KMS-11 (cell line): ENCODE data around the gene CRACR2A.

Experiments used
- H2AFZ ChIP-seq: fragments of 200-600 bp; sonication (generic); 2 replicates; pipeline ENCODE4 v1.6.1; 2016; ENCODE audit warnings: antibody characterized with exemption, mixed run types, low read depth
- H3K27ac ChIP-seq: fragments of 200-600 bp; sonication (generic); 2 replicates; pipeline ENCODE4 v1.6.1; 2016; ENCODE audit warnings: mild to moderate bottlenecking, mixed run types
- H3K27me3 ChIP-seq: fragments of 200-600 bp; sonication (generic); 2 replicates; pipeline ENCODE4 v1.6.1; 2017; ENCODE audit warnings: mild to moderate bottlenecking, low read depth, mixed run types, moderate library complexity; ENCODE audit not compliant: insufficient read depth
- H3K36me3 ChIP-seq: fragments of 200-600 bp; sonication (generic); 2 replicates; pipeline ENCODE4 v1.6.1; 2017; ENCODE audit warnings: mild to moderate bottlenecking, mixed run types; ENCODE audit not compliant: insufficient read depth
- H3K4me1 ChIP-seq: fragments of 200-600 bp; sonication (generic); 2 replicates; pipeline ENCODE4 v1.6.1; 2016; ENCODE audit warnings: mild to moderate bottlenecking, low read depth, mixed run types; ENCODE audit not compliant: poor library complexity, severe bottlenecking
- H3K4me2 ChIP-seq: fragments of 200-600 bp; sonication (generic); 2 replicates; pipeline ENCODE4 v1.7.0; 2016; ENCODE audit warnings: mild to moderate bottlenecking, mixed run types
- H3K4me3 ChIP-seq: fragments of 200-600 bp; sonication (generic); IDR thresholded peaks from 2 replicates; pipeline ENCODE4 v1.6.1; 2017; ENCODE audit warnings: low read depth, low read length, mixed read lengths; ENCODE audit not compliant: insufficient read depth
- H3K79me2 ChIP-seq: fragments of 200-600 bp; sonication (generic); 2 replicates; pipeline ENCODE4 v1.6.1; 2016; ENCODE audit warnings: low read depth, mixed run types; ENCODE audit not compliant: insufficient read depth
- H3K9ac ChIP-seq: fragments of 200-600 bp; sonication (generic); 2 replicates; pipeline ENCODE4 v1.6.1; 2016; ENCODE audit warnings: mild to moderate bottlenecking, mixed run types
- H4K20me1 ChIP-seq: fragments of 200-600 bp; sonication (generic); 2 replicates; pipeline ENCODE4 v1.6.1; 2016; ENCODE audit warnings: mild to moderate bottlenecking, mixed run types; ENCODE audit not compliant: insufficient read depth
- TF ChIP-seq, protein P1 (sequence below): fragments of 200-600 bp; sonication (generic); conservative IDR thresholded peaks from 2 replicates; pipeline ENCODE4 v1.6.1; 2017; ENCODE audit warnings: low read depth, mild to moderate bottlenecking, antibody characterized with exemption, low read length, moderate library complexity, mixed read lengths

The CRACR2A gene

DNA sequence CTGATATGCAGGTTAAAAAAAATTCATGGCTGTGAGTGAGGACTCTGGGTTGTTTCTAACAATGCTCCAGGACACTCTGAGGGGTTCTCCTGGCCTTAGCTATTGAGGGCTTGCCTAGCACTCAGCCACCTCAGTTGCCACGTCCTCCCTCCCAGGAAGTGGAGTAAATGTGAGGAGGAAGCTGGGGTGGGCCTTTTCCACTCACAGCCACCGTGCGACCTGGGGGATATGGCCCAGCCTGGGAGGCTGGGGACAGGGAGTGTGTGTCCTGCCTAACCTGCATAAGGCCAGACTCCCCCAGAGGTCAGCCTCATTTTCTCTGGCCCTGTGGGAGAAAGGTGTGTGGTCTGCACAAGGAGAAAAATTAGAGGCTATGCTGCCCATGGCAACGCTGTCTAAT, 83.3 kb downstream of the CRACR2A start:
- no peaks in the 10 kb centered on the region for H3K36me3 ChIP-seq
- no peaks in the 10 kb centered on the region for H3K79me2 ChIP-seq
- TF ChIP-seq, protein P1, sequence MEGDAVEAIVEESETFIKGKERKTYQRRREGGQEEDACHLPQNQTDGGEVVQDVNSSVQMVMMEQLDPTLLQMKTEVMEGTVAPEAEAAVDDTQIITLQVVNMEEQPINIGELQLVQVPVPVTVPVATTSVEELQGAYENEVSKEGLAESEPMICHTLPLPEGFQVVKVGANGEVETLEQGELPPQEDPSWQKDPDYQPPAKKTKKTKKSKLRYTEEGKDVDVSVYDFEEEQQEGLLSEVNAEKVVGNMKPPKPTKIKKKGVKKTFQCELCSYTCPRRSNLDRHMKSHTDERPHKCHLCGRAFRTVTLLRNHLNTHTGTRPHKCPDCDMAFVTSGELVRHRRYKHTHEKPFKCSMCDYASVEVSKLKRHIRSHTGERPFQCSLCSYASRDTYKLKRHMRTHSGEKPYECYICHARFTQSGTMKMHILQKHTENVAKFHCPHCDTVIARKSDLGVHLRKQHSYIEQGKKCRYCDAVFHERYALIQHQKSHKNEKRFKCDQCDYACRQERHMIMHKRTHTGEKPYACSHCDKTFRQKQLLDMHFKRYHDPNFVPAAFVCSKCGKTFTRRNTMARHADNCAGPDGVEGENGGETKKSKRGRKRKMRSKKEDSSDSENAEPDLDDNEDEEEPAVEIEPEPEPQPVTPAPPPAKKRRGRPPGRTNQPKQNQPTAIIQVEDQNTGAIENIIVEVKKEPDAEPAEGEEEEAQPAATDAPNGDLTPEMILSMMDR = no peak
- H4K20me1 ChIP-seq = no peaks in the 10 kb centered on the region
- H2AFZ ChIP-seq = no peak overlapping the region
- no peak overlapping the region for H3K4me2 ChIP-seq
- H3K4me3 ChIP-seq = no peak overlapping the region
- no peak overlapping the region for H3K27ac ChIP-seq
- H3K27me3 ChIP-seq = no peaks in the 10 kb centered on the region
- H3K9ac ChIP-seq = no peak overlapping the region
- no peaks in the 10 kb centered on the region for H3K4me1 ChIP-seq

- no peaks in the 10 kb centered on the region for H4K20me1 ChIP-seq
Observed at GRCh38 chr12:3668479-3669165, 84.3 kb downstream of the CRACR2A start.

DNA sequence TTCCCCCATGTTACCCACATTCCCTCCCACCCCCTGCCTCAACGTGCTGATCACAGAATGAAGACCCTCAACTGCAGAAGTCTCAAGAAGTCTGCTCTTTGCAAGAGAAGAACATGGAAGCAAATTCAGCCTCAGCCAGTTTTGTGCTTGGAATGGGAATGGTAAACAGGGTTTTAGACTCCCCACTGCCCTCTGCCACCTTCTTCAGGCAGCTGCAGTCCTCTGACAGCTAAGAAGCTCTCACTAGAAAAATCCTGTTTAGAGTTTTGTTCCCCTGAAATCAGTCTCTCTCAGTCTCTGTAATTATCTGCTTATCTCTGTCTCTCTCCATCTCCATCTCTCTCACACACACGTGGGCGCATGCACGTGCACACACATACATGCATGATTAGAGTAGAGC, 85.4 kb downstream of the CRACR2A start:
- Histone ChIP-seq H3K79me2 (no peaks in the 10 kb centered on the region), H3K36me3 (no peaks in the 10 kb centered on the region), H3K27ac (no peak overlapping the region), H3K4me3 (no peak overlapping the region), H3K4me1 (no peaks in the 10 kb centered on the region), H3K9ac (no peak overlapping the region), H2AFZ (no peak overlapping the region), H4K20me1 (no peaks in the 10 kb centered on the region), H3K27me3 (no peaks in the 10 kb centered on the region), H3K4me2 (no peak overlapping the region)
- TF ChIP-seq, protein P1 = no peak

More at GRCh38 chr12:3668479-3669165, 84.3 kb downstream of the CRACR2A start:
- Histone ChIP-seq H3K27me3 (no peaks in the 10 kb centered on the region), H2AFZ (no peak overlapping the region), H3K4me1 (no peaks in the 10 kb centered on the region), H3K9ac (no peak overlapping the region), H3K4me2 (no peak overlapping the region), H3K4me3 (no peak overlapping the region), H3K79me2 (no peaks in the 10 kb centered on the region), H3K36me3 (no peaks in the 10 kb centered on the region), H3K27ac (no peak overlapping the region)
- TF ChIP-seq, protein P1 = no peak

DNA sequence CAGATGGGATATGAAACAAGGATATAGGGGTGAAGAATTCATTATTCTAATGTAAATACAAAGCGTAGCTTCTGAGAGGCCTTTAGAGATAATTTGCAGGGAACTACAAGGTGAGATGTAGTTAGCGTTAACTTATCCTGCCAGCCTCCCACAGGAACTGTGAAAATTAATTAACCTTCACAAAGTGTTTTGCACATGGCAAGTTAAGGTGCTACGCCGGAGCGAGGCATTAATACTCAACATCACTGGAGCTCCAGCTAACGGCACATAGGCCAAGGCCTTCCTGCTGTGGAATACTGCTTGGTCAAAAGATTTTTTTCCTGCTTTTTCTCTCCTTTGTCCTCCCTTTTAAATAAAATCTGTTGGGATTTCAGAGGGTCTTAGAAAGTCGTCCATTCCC, 86.5 kb downstream of the CRACR2A start:
- no peak overlapping the region for H3K27ac ChIP-seq
- TF ChIP-seq, protein P1 = no peak
- no peaks in the 10 kb centered on the region for H3K36me3 ChIP-seq

More for the DNA sequence above, 86.5 kb downstream of the CRACR2A start:
- Histone ChIP-seq H3K9ac (no peak overlapping the region), H3K4me2 (no peak overlapping the region), H3K4me3 (no peak overlapping the region), H3K4me1 (peaks cover 2% of the 10 kb centered on the region), H3K79me2 (no peaks in the 10 kb centered on the region), H2AFZ (no peak overlapping the region), H4K20me1 (no peaks in the 10 kb centered on the region), H3K27me3 (no peaks in the 10 kb centered on the region)
